NCI-H2107 (cell line): Measurements from ENCODE around the gene SLC16A5.
"Not testable (repeated sequence)": the region's sequence is repeated elsewhere in the genome, so short reads cannot be mapped to it uniquely, and the experiment has no call there.

ENCODE experiments used
- DNase-seq: peaks from one replicate; lab custom pipeline; 2025; lab: John Stamatoyannopoulos, UW

SLC16A5 gene

DNA sequence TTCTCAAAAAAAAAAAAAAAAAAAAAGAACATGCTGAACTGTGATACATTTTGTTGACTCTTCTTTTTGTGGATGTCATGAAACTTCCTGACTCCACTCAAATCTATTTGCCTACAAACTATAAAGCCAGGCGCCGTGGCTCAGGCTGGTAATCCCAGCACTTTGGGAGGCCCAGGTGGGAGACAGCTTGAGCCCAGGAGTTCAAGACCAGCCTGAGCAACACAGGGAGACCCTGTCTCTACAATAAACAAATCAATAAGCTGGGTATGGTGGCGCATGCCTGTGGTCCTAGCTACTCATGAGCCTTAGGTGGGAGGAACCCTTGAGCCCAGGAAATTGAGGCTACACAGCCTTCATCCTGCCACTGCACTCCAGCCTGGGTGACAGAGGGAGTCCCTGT, 45.2 kb downstream of the SLC16A5 start:
- no peak for DNase-seq

DNA sequence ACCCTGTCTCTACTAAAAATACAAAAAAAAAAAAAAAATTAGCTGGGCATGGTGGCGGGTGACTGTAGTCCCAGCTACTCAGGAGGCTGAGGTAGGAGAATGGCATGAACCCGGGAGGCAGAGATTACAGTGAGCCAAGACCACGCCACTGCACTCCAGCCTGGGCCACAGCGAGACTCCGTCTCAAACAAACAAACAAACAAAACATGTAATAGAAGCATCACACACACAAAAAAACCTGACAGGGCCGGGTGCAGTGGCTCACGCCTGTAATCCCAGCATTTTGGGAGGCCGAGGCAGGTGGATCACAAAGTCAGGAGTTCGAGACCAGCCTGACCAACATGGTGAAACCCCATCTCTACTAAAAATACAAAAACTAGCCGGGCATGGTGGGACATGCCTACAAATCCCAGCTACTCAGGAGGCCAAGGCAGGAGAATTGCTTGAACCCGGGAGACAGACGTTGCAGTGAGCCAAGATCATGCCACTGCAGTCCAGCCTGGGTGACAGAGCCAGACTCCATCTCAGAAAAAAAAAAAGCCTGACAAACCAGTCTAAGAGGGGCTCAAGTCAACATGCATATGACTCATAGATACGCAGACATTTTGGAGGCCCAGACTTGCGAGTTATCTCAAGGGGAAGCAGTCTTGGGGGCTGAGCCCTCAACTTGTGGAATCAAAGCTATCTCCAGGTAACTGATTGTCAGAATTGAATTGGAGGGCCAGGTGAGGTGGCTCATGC, 46.0 kb downstream of the SLC16A5 start:
- not testable (repeated sequence) for DNase-seq

DNA sequence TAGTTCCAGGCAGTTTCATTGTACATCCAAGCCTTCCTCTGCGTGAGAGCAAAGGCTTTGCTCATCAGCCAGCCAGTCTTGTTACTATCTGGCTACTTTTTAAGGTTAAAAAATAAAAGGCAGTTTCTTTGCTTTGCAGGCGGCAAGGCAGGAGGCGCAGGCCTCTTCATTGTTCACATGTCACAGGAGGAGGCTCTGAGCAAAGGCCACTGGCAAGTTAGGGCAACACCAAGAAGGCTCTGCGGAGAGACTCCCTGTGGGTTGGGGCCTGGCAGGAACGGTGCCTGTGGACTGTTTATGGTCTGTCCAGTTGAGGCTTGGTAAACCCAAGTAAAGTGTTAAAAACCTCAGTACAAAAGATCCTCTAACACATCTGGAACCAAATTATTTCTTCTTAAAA, 47.7 kb downstream of the SLC16A5 start:
- DNase-seq = no peak

DNA sequence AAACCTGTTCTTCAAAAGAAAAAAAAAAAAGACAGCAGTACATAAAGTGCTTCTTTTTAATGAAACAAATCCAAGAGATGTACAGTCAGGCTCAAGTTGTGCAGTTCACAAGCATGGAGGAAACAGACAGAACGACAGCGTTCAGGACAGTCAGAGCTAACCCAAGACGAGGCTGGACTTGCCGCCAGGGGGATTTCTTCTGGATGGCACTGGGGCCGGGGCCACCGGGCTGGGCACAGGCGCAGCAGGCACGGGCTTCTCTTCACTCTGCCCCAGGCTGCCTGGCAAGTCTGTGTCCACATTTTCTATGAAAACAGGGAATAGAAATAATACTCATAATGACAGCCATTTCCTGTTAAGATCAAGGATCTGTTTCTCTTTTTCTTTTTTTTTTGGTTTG, 48.2 kb downstream of the SLC16A5 start:
- no peak for DNase-seq

DNA sequence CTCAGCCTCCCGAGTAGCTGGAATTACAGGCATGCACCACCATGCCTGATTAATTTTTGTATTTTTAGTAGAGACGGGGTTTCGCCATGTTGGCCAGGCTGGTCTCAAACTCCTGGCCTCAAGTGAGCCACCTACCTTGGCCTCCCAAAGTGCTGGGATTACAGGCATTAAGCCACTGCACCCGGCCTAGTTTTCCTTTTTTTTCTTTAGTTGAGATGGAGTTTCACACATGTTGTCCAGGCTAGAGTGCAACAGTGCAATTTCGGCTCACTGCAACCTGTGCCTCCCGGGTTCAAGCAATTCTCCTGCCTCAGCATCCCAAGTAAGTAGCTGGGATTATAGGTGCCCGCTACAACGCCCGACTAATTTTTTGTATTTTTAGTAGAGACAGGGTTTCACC, 50.0 kb downstream of the SLC16A5 start:
- not testable (repeated sequence) for DNase-seq

DNA sequence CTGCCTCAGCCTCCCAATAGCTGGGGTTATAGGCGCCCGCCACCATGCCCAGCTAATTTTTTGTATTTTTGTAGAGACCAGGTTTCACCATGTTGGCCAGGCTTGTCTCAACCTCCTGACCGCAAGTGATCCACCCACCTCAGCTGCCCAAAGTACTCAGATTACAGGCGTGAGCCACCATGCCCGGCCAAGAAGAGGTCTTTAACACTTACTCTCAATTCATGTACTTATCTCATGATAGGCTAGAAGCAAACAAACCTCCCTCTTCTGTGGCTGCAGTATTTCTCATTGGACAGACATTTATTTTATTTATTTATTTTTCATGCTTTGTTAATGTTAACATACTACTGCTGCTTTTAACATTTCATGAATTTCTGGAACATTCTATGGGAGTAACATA, 50.8 kb downstream of the SLC16A5 start:
- no peak for DNase-seq

DNA sequence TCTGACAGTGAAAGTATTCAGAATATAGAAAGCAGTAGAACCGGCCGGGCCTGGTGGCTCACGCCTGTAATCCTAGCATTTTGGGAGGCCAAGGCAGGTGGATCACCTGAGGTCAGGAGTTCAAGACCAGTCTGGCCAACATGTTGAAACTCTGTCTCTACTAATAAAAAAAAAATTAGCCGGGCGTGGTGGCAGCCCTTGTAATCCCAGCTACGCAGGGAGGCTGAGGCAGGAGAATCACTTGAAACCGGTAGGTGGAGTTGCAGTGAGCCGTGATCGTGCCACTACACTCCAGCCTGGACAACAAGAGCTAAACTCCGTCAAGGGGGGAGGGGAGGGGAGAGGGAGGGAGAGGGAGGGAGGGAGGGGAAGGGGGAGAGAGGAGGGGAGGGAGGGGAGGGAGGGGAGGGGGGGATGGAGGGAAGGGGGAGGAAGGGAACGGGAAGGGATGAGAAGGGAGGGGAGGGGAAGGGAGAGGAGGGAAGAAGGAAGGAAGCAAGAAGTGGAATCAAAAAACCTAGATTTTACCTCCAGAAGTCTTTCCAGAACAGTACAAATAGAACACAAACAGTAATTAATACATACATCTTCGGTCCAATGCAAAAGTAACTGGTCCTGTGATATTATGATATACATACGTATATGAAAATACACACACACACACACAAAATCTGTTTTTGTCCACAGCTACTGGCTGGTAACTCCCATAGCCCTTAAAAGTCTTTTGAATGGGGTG, 54.6 kb downstream of the SLC16A5 start:
- no peak for DNase-seq

DNA sequence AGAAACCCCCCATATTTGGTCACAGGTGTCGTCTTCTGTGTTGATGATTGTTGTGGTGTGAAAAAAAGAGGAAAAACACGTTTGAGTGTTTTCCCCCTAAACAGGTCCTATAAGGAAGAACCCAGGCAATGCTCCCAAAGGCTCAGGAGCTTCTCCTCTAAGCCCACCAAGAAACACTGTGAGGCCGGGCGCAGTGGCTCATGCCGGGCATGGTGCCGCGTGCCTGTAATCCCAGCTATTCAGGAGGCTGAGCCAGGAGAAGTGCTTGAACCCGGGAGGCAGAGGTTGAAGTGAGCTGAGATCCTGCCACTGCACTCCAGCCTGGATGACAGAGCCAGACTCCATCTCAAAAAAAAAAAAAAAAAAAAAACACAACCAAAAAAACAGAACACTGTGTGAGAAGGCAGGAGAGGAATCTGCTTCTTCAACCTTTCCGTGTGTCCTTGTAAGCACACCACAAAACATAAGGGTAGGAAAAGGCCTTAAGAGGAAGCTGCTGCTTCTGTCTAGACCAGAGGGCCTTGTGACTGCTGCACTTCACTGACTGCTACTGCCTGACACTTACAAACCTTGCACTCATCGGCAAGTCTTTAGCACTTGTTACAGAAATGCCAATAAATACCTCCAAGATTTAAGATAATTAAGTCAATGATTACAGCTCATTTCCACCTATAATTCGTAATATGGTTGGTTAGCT, 57.2 kb downstream of the SLC16A5 start:
- no peak for DNase-seq

DNA sequence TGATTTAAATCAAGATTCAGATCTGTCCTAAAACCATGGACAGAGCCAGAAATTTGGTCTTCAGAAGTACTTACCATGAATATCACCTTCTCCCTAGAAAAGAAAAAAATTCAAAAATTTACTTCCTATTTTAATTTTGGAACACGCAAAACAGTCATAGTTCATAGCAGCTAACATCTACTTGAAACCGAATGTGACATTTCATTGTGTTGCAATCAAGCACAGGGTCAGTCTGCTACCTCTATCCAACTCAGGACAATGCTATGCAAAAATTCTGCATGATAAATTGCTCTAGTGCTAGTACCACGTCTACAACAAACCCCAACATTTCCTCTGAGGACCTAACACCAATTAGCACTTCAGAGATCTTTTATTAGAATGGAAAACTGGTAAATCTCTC, 58.8 kb downstream of the SLC16A5 start:
- DNase-seq = no peak

DNA sequence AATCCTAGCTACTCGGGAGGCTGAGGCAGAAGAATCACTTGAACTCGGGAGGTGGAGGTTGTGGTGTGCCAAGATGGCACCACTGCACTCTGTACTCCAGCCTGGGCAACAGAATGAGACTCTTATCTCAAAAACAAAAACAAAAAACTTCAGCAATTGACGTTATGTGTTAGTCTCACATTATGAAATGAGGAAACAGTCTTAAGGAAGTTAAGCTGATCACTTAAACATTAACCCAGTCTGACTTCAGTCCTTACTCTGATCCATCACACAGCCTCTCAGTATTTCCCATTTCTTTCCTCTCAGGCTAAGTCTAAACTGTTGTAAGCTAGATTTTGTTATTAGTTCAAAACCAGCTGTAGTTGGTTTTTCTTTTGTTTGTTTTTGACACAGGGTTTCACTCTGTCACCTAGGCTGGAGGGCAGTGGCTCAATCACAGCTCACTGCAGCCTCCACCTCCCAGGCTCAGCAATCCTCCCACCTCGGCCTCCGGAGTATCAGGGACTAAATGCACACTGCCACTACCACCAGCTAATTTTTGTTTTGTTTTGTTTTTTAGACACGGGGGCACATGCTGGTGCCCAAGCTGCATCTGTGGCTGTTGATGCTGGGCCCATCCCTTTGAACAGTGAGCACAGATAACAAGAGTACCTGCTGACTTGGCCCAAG, 60.3 kb downstream of the SLC16A5 start:
- no peak for DNase-seq

DNA sequence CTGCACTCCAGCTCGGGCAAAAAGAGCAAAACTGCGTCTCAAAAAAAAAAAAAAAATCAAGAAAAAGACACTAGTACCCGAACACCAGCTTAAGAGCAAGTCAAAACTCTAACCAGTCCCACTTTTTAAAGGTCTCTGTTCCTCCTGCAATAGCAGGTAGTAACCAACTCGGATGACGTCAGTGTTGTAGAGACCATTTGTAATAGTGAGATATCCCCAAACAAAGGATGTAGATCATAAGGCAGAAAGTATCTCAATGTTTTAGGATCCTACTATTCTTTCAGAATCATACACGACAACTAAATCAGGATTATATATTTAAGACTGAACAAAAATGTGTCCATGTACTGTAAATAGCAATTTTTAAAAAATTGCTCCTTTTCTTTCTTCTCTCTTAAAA, 64.2 kb downstream of the SLC16A5 start:
- DNase-seq = peak; percentile 27

DNA sequence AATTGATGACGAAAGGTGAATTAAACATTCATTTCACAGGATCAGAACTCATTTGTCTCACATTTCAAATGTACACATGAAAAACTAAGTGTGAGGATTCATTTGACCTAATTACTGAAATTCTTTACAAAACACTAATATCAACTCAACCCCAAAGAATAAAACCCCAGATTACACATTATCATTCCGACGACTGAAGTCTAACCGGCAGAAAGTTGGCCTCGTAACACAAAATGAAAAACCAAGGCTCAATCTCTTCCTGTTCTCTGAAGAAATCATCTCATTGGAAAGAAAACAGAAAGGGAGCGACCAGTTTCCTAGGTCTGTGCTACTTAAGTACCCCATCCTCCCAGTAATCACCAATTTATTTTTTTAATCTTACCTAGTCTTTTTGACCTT, 64.8 kb downstream of the SLC16A5 start:
- no peak for DNase-seq

DNA sequence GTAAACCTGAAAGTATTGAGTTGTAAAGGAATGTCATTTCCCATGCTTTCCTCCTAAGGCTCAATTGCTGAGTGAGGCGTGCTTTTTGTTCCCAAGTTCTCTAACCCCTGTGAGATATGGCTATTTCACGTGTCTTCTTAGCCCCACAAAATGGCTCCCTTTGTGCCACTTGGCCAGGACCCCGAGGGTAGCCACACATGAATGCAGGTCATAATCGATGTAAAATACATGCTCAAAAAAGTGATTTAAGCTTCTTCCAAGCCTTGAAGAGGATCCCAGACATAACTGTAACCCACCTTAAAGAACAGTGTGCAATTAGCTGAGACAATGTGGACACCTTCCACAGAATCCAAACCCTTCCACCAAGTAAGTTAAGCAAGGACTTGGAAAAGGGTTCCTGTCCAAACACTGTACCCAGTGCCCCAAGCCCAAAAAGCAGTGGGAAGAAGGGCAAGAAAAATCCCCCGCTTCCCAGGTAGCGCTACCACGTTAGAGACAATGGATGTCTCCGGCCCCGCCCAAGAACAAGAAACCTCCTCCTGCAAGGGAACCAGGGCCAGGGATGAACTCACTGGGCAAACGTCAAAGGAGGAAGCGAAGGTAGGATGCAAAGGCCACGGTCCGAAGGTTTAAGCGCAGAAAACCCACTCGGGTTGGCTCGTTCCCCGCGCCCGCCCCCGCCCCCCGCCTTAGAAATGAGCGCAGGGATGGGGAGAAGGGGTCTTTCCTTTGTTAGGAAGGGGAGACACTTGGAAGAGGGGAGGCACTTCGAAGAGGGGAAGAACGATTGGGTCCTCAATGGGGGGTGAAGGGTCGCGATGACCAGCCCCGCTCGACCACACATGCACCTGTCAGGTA, 65.4 kb downstream of the SLC16A5 start:
- peak; percentile 14 for DNase-seq

DNA sequence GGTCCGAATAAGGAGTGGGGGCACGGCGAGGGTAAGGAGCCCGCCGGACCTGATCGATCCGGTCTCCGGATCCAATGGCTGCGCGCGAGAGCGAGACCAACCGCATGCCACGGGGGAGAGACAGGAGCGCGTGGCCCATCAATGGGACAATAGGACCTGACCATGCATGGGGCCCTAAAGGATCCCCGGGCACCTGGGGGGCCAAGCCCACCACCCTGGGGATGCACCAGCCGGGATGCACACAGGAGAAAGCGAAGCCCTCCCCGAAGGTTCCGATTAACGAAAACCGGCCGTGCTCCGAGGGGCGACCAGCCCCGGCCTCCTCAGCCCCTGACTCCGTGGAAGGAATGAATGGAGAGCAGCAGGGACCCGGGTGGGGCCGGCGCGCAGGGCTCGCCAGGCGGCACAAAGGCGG, 66.0 kb downstream of the SLC16A5 start:
- peak; percentile 17 for DNase-seq

DNA sequence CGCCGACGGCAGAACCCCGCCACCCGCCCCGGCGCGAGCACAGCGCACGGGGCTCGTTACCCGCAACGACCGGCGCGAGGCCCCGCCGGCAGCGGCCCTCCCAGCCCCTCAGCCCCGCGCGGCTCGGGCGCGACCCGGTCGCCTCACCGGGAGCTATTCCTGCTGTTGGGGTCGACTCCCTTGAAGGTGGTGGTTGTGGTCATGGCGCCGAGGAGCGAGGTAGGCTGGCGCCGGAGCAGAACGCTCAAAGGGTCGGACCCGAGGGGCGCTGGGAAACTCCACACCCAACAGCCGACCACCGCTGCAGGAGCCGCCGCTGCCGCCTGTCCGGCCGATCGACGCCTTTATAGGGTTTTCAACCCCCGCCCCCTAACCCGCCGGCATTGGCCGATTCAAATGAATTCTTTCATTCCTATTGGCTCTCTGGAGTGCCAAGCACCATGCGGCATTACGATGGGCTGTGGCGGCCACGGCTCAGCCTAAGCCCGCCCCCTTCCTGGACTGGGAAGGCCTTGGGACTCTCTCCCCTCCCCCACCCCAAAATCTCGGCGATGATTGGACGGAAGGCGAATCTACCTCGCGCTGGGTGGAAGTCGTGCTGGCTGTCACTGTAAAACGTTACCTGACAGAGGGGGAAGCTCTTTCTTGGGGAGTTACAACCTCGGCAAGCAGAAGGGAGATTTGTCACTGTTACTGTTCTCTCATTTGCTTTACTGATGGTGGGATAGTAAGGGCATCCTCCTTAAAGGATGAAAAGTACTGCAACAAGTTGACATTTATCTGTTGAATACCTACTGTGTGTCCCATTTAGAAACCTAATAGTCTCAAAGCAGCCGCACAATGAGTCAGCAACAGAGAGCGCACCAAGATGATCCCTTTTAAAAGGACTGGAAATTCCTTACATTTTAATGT, 66.7 kb downstream of the SLC16A5 start, which contains the start of gene JPT1:
TSS of gene JPT1 (minus strand) at position 318 of the 912 bp plus-strand sequence. CDS start at position 203, 115 bp downstream.
- DNase-seq = peak; percentile 98

DNA sequence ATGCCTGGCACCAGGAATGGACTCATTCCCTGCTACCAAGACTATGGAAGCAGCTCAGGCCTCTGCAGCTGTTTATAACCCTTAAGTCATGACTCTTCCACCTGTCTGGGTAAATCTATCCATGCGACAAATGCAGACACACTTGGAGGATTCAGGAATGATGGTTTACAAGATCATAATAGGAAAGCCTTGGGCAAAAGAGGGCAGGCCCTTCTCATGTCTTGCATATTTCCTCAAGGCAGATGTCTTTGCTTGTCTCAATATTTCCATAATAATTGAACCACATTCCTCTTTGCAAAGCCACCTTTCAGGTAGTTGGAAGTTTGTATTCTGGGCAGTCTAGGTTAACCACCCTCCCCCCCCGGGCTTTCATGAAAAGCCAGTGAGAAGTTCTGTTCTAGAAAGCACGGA, 67.4 kb downstream of the SLC16A5 start:
- no peak for DNase-seq
